Measurements from ENCODE around the gene LMF1. TPM values are rescaled to one million over a fixed set of nuclear protein-coding genes. Genes with fewer than 3 reads are reported as not detected.
A peak's percentile ranks its signal among the peaks of the same experiment; 100 is the strongest.
"Not testable (repeated sequence)": the region's sequence is repeated elsewhere in the genome, so short reads cannot be mapped to it uniquely, and the experiment has no call there.

Gene LMF1
- total RNA-seq, 1 donor = 35.8 TPM

- DNase-seq (ENCODE audit: insufficient read length, low spot score, missing footprints) = peak; percentile 14
- no peak overlapping the region for H3K4me2 ChIP-seq (ENCODE audit: insufficient read depth, low read length)
- H3K9me3 ChIP-seq (ENCODE audit: low read depth, low read length) = peaks cover 7% of the 10 kb centered on the region
- H3K4me1 ChIP-seq (ENCODE audit: insufficient read depth, low read length) = peaks cover 13% of the 10 kb centered on the region
- H3K79me2 ChIP-seq (ENCODE audit: insufficient read depth, low read length) = peaks cover 24% of the 10 kb centered on the region
- no peak overlapping the region for H2AFZ ChIP-seq (ENCODE audit: low read length)
- H3K4me3 ChIP-seq (ENCODE audit: insufficient read depth, low read length) = no peak overlapping the region
- H4K20me1 ChIP-seq (ENCODE audit: insufficient read depth, low read length) = peaks cover 10% of the 10 kb centered on the region
- H3K36me3 ChIP-seq (ENCODE audit: insufficient read depth, low read length) = no peaks in the 10 kb centered on the region
- H3K27me3 ChIP-seq (ENCODE audit: insufficient read depth, low read length) = no peaks in the 10 kb centered on the region
- no peak overlapping the region for H3K27ac ChIP-seq (ENCODE audit: low read depth, low read length)
- no peak for TF ChIP-seq CTCF (IDR thresholded peaks at IDR 0.05; ENCODE audit: extremely low read depth, low read depth, low read length)
These were observed 8.4 kb downstream of the LMF1 start for GRCh38 chr16:962366-962765.

- no peak overlapping the region for H3K4me3 ChIP-seq (ENCODE audit: insufficient read depth, low read length)
- no peak for TF ChIP-seq CTCF (IDR thresholded peaks at IDR 0.05; ENCODE audit: extremely low read depth, low read depth, low read length)
- H3K27me3 ChIP-seq (ENCODE audit: insufficient read depth, low read length) = no peaks in the 10 kb centered on the region
- peaks cover 14% of the 10 kb centered on the region for H4K20me1 ChIP-seq (ENCODE audit: insufficient read depth, low read length)
- peak; percentile 73 for DNase-seq (ENCODE audit: insufficient read length, low spot score, missing footprints)
- peaks cover 10% of the 10 kb centered on the region for H3K4me1 ChIP-seq (ENCODE audit: insufficient read depth, low read length)
- no peaks in the 10 kb centered on the region for H3K9me3 ChIP-seq (ENCODE audit: low read depth, low read length)
- H3K4me2 ChIP-seq (ENCODE audit: insufficient read depth, low read length) = no peak overlapping the region
- no peak overlapping the region for H3K27ac ChIP-seq (ENCODE audit: low read depth, low read length)
- no peaks in the 10 kb centered on the region for H3K36me3 ChIP-seq (ENCODE audit: insufficient read depth, low read length)
- no peak overlapping the region for H2AFZ ChIP-seq (ENCODE audit: low read length)
- H3K79me2 ChIP-seq (ENCODE audit: insufficient read depth, low read length) = peaks cover 19% of the 10 kb centered on the region
These were observed 11.3 kb downstream of the LMF1 start for GRCh38 chr16:959232-960040.

GRCh38 chr16:955766-956165 is 15.0 kb downstream of the LMF1 start:
- not testable (repeated sequence) for DNase-seq (ENCODE audit: insufficient read length, low spot score, missing footprints); H3K27ac ChIP-seq (ENCODE audit: low read depth, low read length); H3K79me2 ChIP-seq (ENCODE audit: insufficient read depth, low read length); H3K4me3 ChIP-seq (ENCODE audit: insufficient read depth, low read length); H3K9me3 ChIP-seq (ENCODE audit: low read depth, low read length); H3K36me3 ChIP-seq (ENCODE audit: insufficient read depth, low read length); H2AFZ ChIP-seq (ENCODE audit: low read length); H3K4me1 ChIP-seq (ENCODE audit: insufficient read depth, low read length); H3K4me2 ChIP-seq (ENCODE audit: insufficient read depth, low read length); H3K27me3 ChIP-seq (ENCODE audit: insufficient read depth, low read length)
- H4K20me1 ChIP-seq (ENCODE audit: insufficient read depth, low read length) = peaks cover 14% of the 10 kb centered on the region

DNA sequence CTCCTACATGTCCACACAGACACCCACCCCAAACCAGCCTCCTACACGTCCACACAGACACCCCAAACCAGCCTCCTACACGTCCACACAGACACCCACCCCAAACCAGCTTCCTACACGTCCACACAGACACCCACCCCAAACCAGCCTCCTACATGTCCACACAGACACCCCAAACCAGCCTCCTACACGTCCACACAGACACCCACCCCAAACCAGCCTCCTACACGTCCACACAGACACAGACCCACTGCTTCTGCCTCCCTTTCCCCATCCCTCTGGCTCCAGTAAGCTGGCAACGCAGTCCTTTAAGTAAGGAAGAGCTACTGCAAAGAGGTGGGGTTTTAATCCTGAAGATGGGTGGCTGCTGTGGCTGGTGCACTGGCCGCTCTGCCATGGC is 17.0 kb downstream of the LMF1 start:
- not testable (repeated sequence) for H3K27me3 ChIP-seq (ENCODE audit: insufficient read depth, low read length); H3K36me3 ChIP-seq (ENCODE audit: insufficient read depth, low read length); H3K4me2 ChIP-seq (ENCODE audit: insufficient read depth, low read length); H3K9me3 ChIP-seq (ENCODE audit: low read depth, low read length); H4K20me1 ChIP-seq (ENCODE audit: insufficient read depth, low read length); H3K27ac ChIP-seq (ENCODE audit: low read depth, low read length); H2AFZ ChIP-seq (ENCODE audit: low read length); H3K4me3 ChIP-seq (ENCODE audit: insufficient read depth, low read length); H3K4me1 ChIP-seq (ENCODE audit: insufficient read depth, low read length); H3K79me2 ChIP-seq (ENCODE audit: insufficient read depth, low read length)
- DNase-seq (ENCODE audit: insufficient read length, low spot score, missing footprints) = peak; percentile 29

DNA sequence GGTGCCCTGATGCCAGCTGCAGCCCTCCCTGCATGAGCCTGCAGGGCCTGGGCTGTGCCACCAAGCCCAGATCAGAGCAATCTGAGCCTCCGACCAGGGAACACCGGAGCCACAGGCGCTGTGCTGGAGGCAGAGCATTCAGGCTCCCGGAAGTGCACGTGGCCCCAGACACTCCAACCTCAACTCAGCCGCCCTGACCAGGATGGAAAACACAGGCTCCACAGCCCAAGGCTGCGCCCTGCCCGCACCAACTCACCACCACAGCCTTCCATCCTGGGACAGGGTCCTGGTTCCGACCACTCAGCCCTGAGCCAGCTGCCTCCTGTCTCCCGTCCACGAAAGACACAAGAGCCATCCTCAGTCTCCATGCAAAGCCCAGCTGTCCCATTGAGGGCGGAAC is 18.5 kb downstream of the LMF1 start:
- H2AFZ ChIP-seq (ENCODE audit: low read length) = no peak overlapping the region
- H4K20me1 ChIP-seq (ENCODE audit: insufficient read depth, low read length) = peaks cover 11% of the 10 kb centered on the region
- no peaks in the 10 kb centered on the region for H3K9me3 ChIP-seq (ENCODE audit: low read depth, low read length)
- no peaks in the 10 kb centered on the region for H3K36me3 ChIP-seq (ENCODE audit: insufficient read depth, low read length)
- H3K4me3 ChIP-seq (ENCODE audit: insufficient read depth, low read length) = no peak overlapping the region
- no peak overlapping the region for H3K27ac ChIP-seq (ENCODE audit: low read depth, low read length)
- H3K79me2 ChIP-seq (ENCODE audit: insufficient read depth, low read length) = no peaks in the 10 kb centered on the region
- DNase-seq (ENCODE audit: insufficient read length, low spot score, missing footprints) = peak; percentile 31
- H3K4me1 ChIP-seq (ENCODE audit: insufficient read depth, low read length) = no peaks in the 10 kb centered on the region
- TF ChIP-seq CTCF (IDR thresholded peaks at IDR 0.05; ENCODE audit: extremely low read depth, low read depth, low read length) = no peak
- no peaks in the 10 kb centered on the region for H3K27me3 ChIP-seq (ENCODE audit: insufficient read depth, low read length)
- H3K4me2 ChIP-seq (ENCODE audit: insufficient read depth, low read length) = no peak overlapping the region

Measured in osteoblast (primary cell).